Measurements from ENCODE around the gene OPCML. TPM values are rescaled to one million over a fixed set of nuclear protein-coding genes. Genes with fewer than 3 reads are reported as not detected.

OPCML gene
- total RNA-seq, 2 donors from 2014 or later, result not detected

- H3K27ac ChIP-seq, result no peak overlapping the region
- no peaks in the 10 kb centered on the region for H3K9me3 ChIP-seq
- ATAC-seq (ENCODE audit: insufficient number of reproducible peaks, low FRiP score, low read depth) (no peak), DNase-seq (ENCODE audit: low spot score) (no peak)
- no peak for TF ChIP-seq CTCF (IDR thresholded peaks at IDR 0.05)
- no peaks in the 10 kb centered on the region for H3K4me1 ChIP-seq (ENCODE audit: control insufficient read depth in 1 of 2, low read depth in 2 of 2)
- H3K36me3 ChIP-seq, result no peaks in the 10 kb centered on the region
- no peaks in the 10 kb centered on the region for H3K27me3 ChIP-seq (replicated peaks; ENCODE audit: insufficient read depth)
- no peak overlapping the region for H3K4me3 ChIP-seq
These were observed 509.1 kb downstream of the OPCML start for GRCh38 chr11:133023232-133023631.

- no peaks in the 10 kb centered on the region for H3K36me3 ChIP-seq
- H3K4me3 ChIP-seq, result no peak overlapping the region
- DNase-seq (ENCODE audit: low spot score) (no peak), ATAC-seq (ENCODE audit: insufficient number of reproducible peaks, low FRiP score, low read depth) (no peak)
- H3K27ac ChIP-seq, result no peak overlapping the region
- no peaks in the 10 kb centered on the region for H3K27me3 ChIP-seq (replicated peaks; ENCODE audit: insufficient read depth)
- TF ChIP-seq CTCF (IDR thresholded peaks at IDR 0.05), result no peak
- H3K4me1 ChIP-seq (ENCODE audit: control insufficient read depth in 1 of 2, low read depth in 2 of 2), result no peaks in the 10 kb centered on the region
- H3K9me3 ChIP-seq, result no peaks in the 10 kb centered on the region
These were observed 510.7 kb downstream of the OPCML start for GRCh38 chr11:133021553-133021952.

GRCh38 chr11:133020372-133020714 is 512.0 kb downstream of the OPCML start:
- no peak overlapping the region for H3K27ac ChIP-seq
- no peak for TF ChIP-seq CTCF (IDR thresholded peaks at IDR 0.05)
- H3K4me1 ChIP-seq (ENCODE audit: control insufficient read depth in 1 of 2, low read depth in 2 of 2), result no peaks in the 10 kb centered on the region
- no peaks in the 10 kb centered on the region for H3K27me3 ChIP-seq (replicated peaks; ENCODE audit: insufficient read depth)
- no peak for ATAC-seq (ENCODE audit: insufficient number of reproducible peaks, low FRiP score, low read depth)
- H3K36me3 ChIP-seq, result no peaks in the 10 kb centered on the region
- no peak overlapping the region for H3K4me3 ChIP-seq
- H3K9me3 ChIP-seq, result no peaks in the 10 kb centered on the region
- no peak for DNase-seq (ENCODE audit: low spot score)

GRCh38 chr11:133019545-133020371 is 512.5 kb downstream of the OPCML start:
- TF ChIP-seq CTCF (IDR thresholded peaks at IDR 0.05), result no peak
- ATAC-seq (ENCODE audit: insufficient number of reproducible peaks, low FRiP score, low read depth), result no peak
- H3K9me3 ChIP-seq, result no peaks in the 10 kb centered on the region

GRCh38 chr11:133015457-133015856 is 516.8 kb downstream of the OPCML start:
- Histone ChIP-seq H3K27ac (no peak overlapping the region), H3K27me3 (replicated peaks; ENCODE audit: insufficient read depth) (no peaks in the 10 kb centered on the region), H3K4me1 (ENCODE audit: control insufficient read depth in 1 of 2, low read depth in 2 of 2) (no peaks in the 10 kb centered on the region), H3K4me3 (no peak overlapping the region), H3K9me3 (no peaks in the 10 kb centered on the region), H3K36me3 (no peaks in the 10 kb centered on the region)
- no peak for TF ChIP-seq CTCF (IDR thresholded peaks at IDR 0.05)
- ATAC-seq (ENCODE audit: insufficient number of reproducible peaks, low FRiP score, low read depth), result no peak
- no peak for DNase-seq (ENCODE audit: low spot score)

More at GRCh38 chr11:133019545-133020371, 512.5 kb downstream of the OPCML start:
- Histone ChIP-seq H3K4me1 (ENCODE audit: control insufficient read depth in 1 of 2, low read depth in 2 of 2) (no peaks in the 10 kb centered on the region), H3K36me3 (no peaks in the 10 kb centered on the region), H3K27ac (no peak overlapping the region), H3K4me3 (no peak overlapping the region), H3K27me3 (replicated peaks; ENCODE audit: insufficient read depth) (no peaks in the 10 kb centered on the region)
- DNase-seq (ENCODE audit: low spot score), result no peak

Data from thoracic aorta (tissue), 2 donors.